ENCODE measurements around the gene AFF3.
A peak's percentile ranks its signal among the peaks of the same experiment; 100 is the strongest.

AFF3 gene

GRCh38 chr2:100126201-100126600, 16.2 kb downstream of the AFF3 start:
- Histone ChIP-seq H3K23ac (ENCODE audit: low read length) (no peak overlapping the region), H4K91ac (ENCODE audit: low read depth, low read length) (no peak overlapping the region), H3K27ac (ENCODE audit: low read depth, low read length) (no peak overlapping the region), H3K4me2 (ENCODE audit: low read length) (no peak overlapping the region), H3K9ac (ENCODE audit: low read length) (no peak overlapping the region), H3K4ac (ENCODE audit: low read depth, low read length) (no peak overlapping the region), H4K8ac (ENCODE audit: low read depth, low read length) (no peak overlapping the region), H2BK5ac (ENCODE audit: low read depth, low read length, poor library complexity) (no peak overlapping the region), H3K79me1 (ENCODE audit: low read length) (no peaks in the 10 kb centered on the region), H3K79me2 (ENCODE audit: control insufficient read depth, insufficient read depth, low read length, poor library complexity) (no peaks in the 10 kb centered on the region), H2AK5ac (ENCODE audit: low read length) (no peak overlapping the region), H3K36me3 (ENCODE audit: control insufficient read depth in 1 of 2, insufficient read depth in 2 of 2, low read length in 2 of 2) (no peaks in the 10 kb centered on the region), H2BK12ac (ENCODE audit: low read length) (no peak overlapping the region), H3K14ac (ENCODE audit: low read length) (no peak overlapping the region), H3K4me3 (ENCODE audit: low read depth, low read length) (no peak overlapping the region), H3K27me3 (ENCODE audit: insufficient read depth, low read length) (no peaks in the 10 kb centered on the region), H2BK120ac (ENCODE audit: insufficient read depth, low read length, poor library complexity) (no peak overlapping the region), H4K12ac (ENCODE audit: low read depth, low read length) (no peak overlapping the region), H3K18ac (ENCODE audit: low read length) (no peak overlapping the region), H3K9me3 (ENCODE audit: insufficient read depth, low read depth, low read length) (peaks cover 2% of the 10 kb centered on the region), H3K4me1 (ENCODE audit: control insufficient read depth in 1 of 2, insufficient read depth in 2 of 2, low read length in 2 of 2) (no peaks in the 10 kb centered on the region), H2AFZ (ENCODE audit: insufficient read depth, low read length, poor library complexity) (no peak overlapping the region)
- WGBS (ENCODE audit: extremely low coverage, insufficient coverage, insufficient read length): no CpG with 5 or more reads among the region's 8 CpGs
- DNase-seq: no peak

- H3K4me1 ChIP-seq (ENCODE audit: control insufficient read depth in 1 of 2, insufficient read depth in 2 of 2, low read length in 2 of 2): no peaks in the 10 kb centered on the region
- no CpG with 5 or more reads among the region's 2 CpGs for WGBS (ENCODE audit: extremely low coverage, insufficient coverage, insufficient read length)
These were observed 16.8 kb downstream of the AFF3 start for GRCh38 chr2:100125626-100126025.

GRCh38 chr2:100124761-100125160, 17.6 kb downstream of the AFF3 start:
- no CpG with 5 or more reads among the region's 1 CpG for WGBS (ENCODE audit: extremely low coverage, insufficient coverage, insufficient read length)

More at GRCh38 chr2:100125626-100126025, 16.8 kb downstream of the AFF3 start:
- Histone ChIP-seq H3K9ac (ENCODE audit: low read length) (no peak overlapping the region), H2BK12ac (ENCODE audit: low read length) (no peak overlapping the region), H2BK5ac (ENCODE audit: low read depth, low read length, poor library complexity) (no peak overlapping the region), H3K27ac (ENCODE audit: low read depth, low read length) (no peak overlapping the region), H3K23ac (ENCODE audit: low read length) (no peak overlapping the region), H2AK5ac (ENCODE audit: low read length) (no peak overlapping the region), H2AFZ (ENCODE audit: insufficient read depth, low read length, poor library complexity) (no peak overlapping the region), H4K12ac (ENCODE audit: low read depth, low read length) (no peak overlapping the region), H3K36me3 (ENCODE audit: control insufficient read depth in 1 of 2, insufficient read depth in 2 of 2, low read length in 2 of 2) (no peaks in the 10 kb centered on the region), H3K14ac (ENCODE audit: low read length) (no peak overlapping the region), H4K8ac (ENCODE audit: low read depth, low read length) (no peak overlapping the region), H3K18ac (ENCODE audit: low read length) (no peak overlapping the region), H3K27me3 (ENCODE audit: insufficient read depth, low read length) (no peaks in the 10 kb centered on the region), H3K4me2 (ENCODE audit: low read length) (no peak overlapping the region), H3K4me3 (ENCODE audit: low read depth, low read length) (no peak overlapping the region), H3K79me1 (ENCODE audit: low read length) (no peaks in the 10 kb centered on the region), H3K9me3 (ENCODE audit: insufficient read depth, low read depth, low read length) (peaks cover 2% of the 10 kb centered on the region), H4K91ac (ENCODE audit: low read depth, low read length) (no peak overlapping the region), H2BK120ac (ENCODE audit: insufficient read depth, low read length, poor library complexity) (no peak overlapping the region), H3K79me2 (ENCODE audit: control insufficient read depth, insufficient read depth, low read length, poor library complexity) (no peaks in the 10 kb centered on the region), H3K4ac (ENCODE audit: low read depth, low read length) (no peak overlapping the region)
- no peak for DNase-seq

GRCh38 chr2:100121124-100121718, 21.2 kb downstream of the AFF3 start:
- H2AFZ ChIP-seq (ENCODE audit: insufficient read depth, low read length, poor library complexity): no peak overlapping the region
- H3K14ac ChIP-seq (ENCODE audit: low read length): no peak overlapping the region
- H3K79me1 ChIP-seq (ENCODE audit: low read length): no peaks in the 10 kb centered on the region
- no peaks in the 10 kb centered on the region for H3K27me3 ChIP-seq (ENCODE audit: insufficient read depth, low read length)
- H4K12ac ChIP-seq (ENCODE audit: low read depth, low read length): no peak overlapping the region
- no peak for DNase-seq
- H3K27ac ChIP-seq (ENCODE audit: low read depth, low read length): no peak overlapping the region
- no CpG with 5 or more reads among the region's 4 CpGs for WGBS (ENCODE audit: extremely low coverage, insufficient coverage, insufficient read length)
- no peak overlapping the region for H2BK120ac ChIP-seq (ENCODE audit: insufficient read depth, low read length, poor library complexity)
- H3K36me3 ChIP-seq (ENCODE audit: control insufficient read depth in 1 of 2, insufficient read depth in 2 of 2, low read length in 2 of 2): no peaks in the 10 kb centered on the region
- H2AK5ac ChIP-seq (ENCODE audit: low read length): no peak overlapping the region
- H3K4me3 ChIP-seq (ENCODE audit: low read depth, low read length): no peak overlapping the region
- no peak overlapping the region for H3K9ac ChIP-seq (ENCODE audit: low read length)
- no peak overlapping the region for H4K91ac ChIP-seq (ENCODE audit: low read depth, low read length)
- H3K4me2 ChIP-seq (ENCODE audit: low read length): no peak overlapping the region
- H4K8ac ChIP-seq (ENCODE audit: low read depth, low read length): no peak overlapping the region
- no peak overlapping the region for H3K4ac ChIP-seq (ENCODE audit: low read depth, low read length)
- no peak overlapping the region for H2BK12ac ChIP-seq (ENCODE audit: low read length)
- peaks cover 2% of the 10 kb centered on the region for H3K9me3 ChIP-seq (ENCODE audit: insufficient read depth, low read depth, low read length)
- H3K79me2 ChIP-seq (ENCODE audit: control insufficient read depth, insufficient read depth, low read length, poor library complexity): no peaks in the 10 kb centered on the region
- H3K4me1 ChIP-seq (ENCODE audit: control insufficient read depth in 1 of 2, insufficient read depth in 2 of 2, low read length in 2 of 2): no peaks in the 10 kb centered on the region
- H3K23ac ChIP-seq (ENCODE audit: low read length): no peak overlapping the region
- H3K18ac ChIP-seq (ENCODE audit: low read length): no peak overlapping the region
- H2BK5ac ChIP-seq (ENCODE audit: low read depth, low read length, poor library complexity): no peak overlapping the region

More at GRCh38 chr2:100124761-100125160, 17.6 kb downstream of the AFF3 start:
- Histone ChIP-seq H3K79me2 (ENCODE audit: control insufficient read depth, insufficient read depth, low read length, poor library complexity) (no peaks in the 10 kb centered on the region), H3K14ac (ENCODE audit: low read length) (no peak overlapping the region), H3K27ac (ENCODE audit: low read depth, low read length) (no peak overlapping the region), H3K4me2 (ENCODE audit: low read length) (no peak overlapping the region), H3K36me3 (ENCODE audit: control insufficient read depth in 1 of 2, insufficient read depth in 2 of 2, low read length in 2 of 2) (no peaks in the 10 kb centered on the region), H2AK5ac (ENCODE audit: low read length) (no peak overlapping the region), H2BK120ac (ENCODE audit: insufficient read depth, low read length, poor library complexity) (no peak overlapping the region), H3K4ac (ENCODE audit: low read depth, low read length) (no peak overlapping the region), H2BK12ac (ENCODE audit: low read length) (no peak overlapping the region), H3K9me3 (ENCODE audit: insufficient read depth, low read depth, low read length) (peaks cover 2% of the 10 kb centered on the region), H3K4me3 (ENCODE audit: low read depth, low read length) (no peak overlapping the region), H3K27me3 (ENCODE audit: insufficient read depth, low read length) (no peaks in the 10 kb centered on the region), H4K8ac (ENCODE audit: low read depth, low read length) (no peak overlapping the region), H3K79me1 (ENCODE audit: low read length) (no peaks in the 10 kb centered on the region), H2BK5ac (ENCODE audit: low read depth, low read length, poor library complexity) (no peak overlapping the region), H4K91ac (ENCODE audit: low read depth, low read length) (no peak overlapping the region), H3K23ac (ENCODE audit: low read length) (no peak overlapping the region), H2AFZ (ENCODE audit: insufficient read depth, low read length, poor library complexity) (no peak overlapping the region), H3K9ac (ENCODE audit: low read length) (no peak overlapping the region), H3K18ac (ENCODE audit: low read length) (no peak overlapping the region), H3K4me1 (ENCODE audit: control insufficient read depth in 1 of 2, insufficient read depth in 2 of 2, low read length in 2 of 2) (no peaks in the 10 kb centered on the region), H4K12ac (ENCODE audit: low read depth, low read length) (no peak overlapping the region)
- peak in 1 of 2 donors; percentile 15 for DNase-seq
